IMR-90 (cell line): ENCODE measurements around the gene GGT1. TPM values are rescaled to one million over a fixed set of nuclear protein-coding genes. Genes with fewer than 3 reads are reported as not detected.

ENCODE experiments used
- ATAC-seq: fragments of 200-7000 bp; cut with Tn5 transposase; 2 replicates; pipeline ENCODE4 v1.9.1; 2020; ENCODE audit warnings: low read depth, mild to moderate bottlenecking, moderate library complexity
- BruUV-seq: library from RNA; stranded (reverse); fragments of 400-500 nt; replicated peaks from 2 replicates; lab custom pipeline; 2021; lab: Mats Ljungman, UMichigan
- CTCF ChIA-PET: fragments of 300-600 bp; formaldehyde crosslinking; extraction: SDS; loops from one replicate; lab custom pipeline; 2021; ENCODE audit warnings: antibody characterized with exemption; lab: Yijun Ruan, JAX
- POLR2A ChIA-PET: fragments of 300-600 bp; sonication (Branson Sonifier 250); formaldehyde crosslinking; loops from one replicate; lab custom pipeline; 2022; ENCODE audit warnings: antibody characterized with exemption; ENCODE audit not compliant: unreplicated experiment; lab: Charles Lee
- DNase-seq: peaks from one replicate; pipeline ENCODE4 v3.0.0; 2013
- H2AFZ ChIP-seq: replicated peaks from 2 replicates; pipeline ENCODE3; 2013; ENCODE audit warnings: low read length, mild to moderate bottlenecking; ENCODE audit not compliant: poor library complexity
- H2AK5ac ChIP-seq: 2 replicates; pipeline ENCODE4 v1.6.1; 2013; ENCODE audit warnings: low read depth, low read length, inconsistent platforms
- H2AK9ac ChIP-seq: replicated peaks from 2 replicates; pipeline ENCODE3; 2013; ENCODE audit warnings: mild to moderate bottlenecking, low read depth, low read length, moderate library complexity; ENCODE audit not compliant: poor library complexity
- H2BK120ac ChIP-seq: 2 replicates; pipeline ENCODE4 v1.6.1; 2013; ENCODE audit warnings: low read depth, low read length, inconsistent platforms
- H2BK15ac ChIP-seq: 3 replicates; pipeline ENCODE4 v1.6.1; 2013; ENCODE audit warnings: low read depth, low read length, inconsistent platforms
- H2BK20ac ChIP-seq: 2 replicates; pipeline ENCODE4 v1.6.1; 2013; ENCODE audit warnings: low read depth, mild to moderate bottlenecking, inconsistent platforms, low read length, moderate library complexity
- H2BK5ac ChIP-seq: 2 replicates; pipeline ENCODE4 v1.6.1; 2013; ENCODE audit warnings: mild to moderate bottlenecking, low read depth, low read length, inconsistent platforms; ENCODE audit not compliant: poor library complexity, severe bottlenecking
- H3K14ac ChIP-seq: replicated peaks from 2 replicates; pipeline ENCODE4 v1.6.1; 2013; ENCODE audit warnings: low read depth, low read length, inconsistent platforms
- H3K18ac ChIP-seq: 2 replicates; pipeline ENCODE4 v1.6.1; 2013; ENCODE audit warnings: low read depth, low read length, control low read depth
- H3K23ac ChIP-seq: 2 replicates; pipeline ENCODE4 v1.6.1; 2013; ENCODE audit warnings: low read depth, low read length, inconsistent platforms
- H3K27ac ChIP-seq: 2 replicates; pipeline ENCODE4 v1.5.1; 2013; ENCODE audit warnings: mild to moderate bottlenecking, control low read depth, low read length; ENCODE audit not compliant: insufficient read depth
- H3K27me3 ChIP-seq: 2 replicates; pipeline ENCODE4 v1.6.1; 2013; ENCODE audit warnings: low read length; ENCODE audit not compliant: control insufficient read depth, insufficient read depth
- H3K36me3 ChIP-seq: 2 replicates; pipeline ENCODE4 v1.6.1; 2013; ENCODE audit warnings: low read length, mixed read lengths; ENCODE audit not compliant: control insufficient read depth, insufficient read depth
- H3K4ac ChIP-seq: 2 replicates; pipeline ENCODE4 v1.6.1; 2013; ENCODE audit warnings: low read depth, low read length, inconsistent platforms
- H3K4me1 ChIP-seq: 2 replicates; pipeline ENCODE4 v1.6.1; 2013; ENCODE audit warnings: low read length, mixed read lengths; ENCODE audit not compliant: control insufficient read depth, insufficient read depth
- H3K4me2 ChIP-seq: 2 replicates; pipeline ENCODE4 v1.6.1; 2013; ENCODE audit warnings: low read depth, mild to moderate bottlenecking, control low read depth, low read length, moderate library complexity
- H3K4me3 ChIP-seq: 2 replicates; pipeline ENCODE4 v1.5.1; 2013; ENCODE audit warnings: low read depth, mild to moderate bottlenecking, control low read depth, low read length, moderate library complexity; ENCODE audit not compliant: insufficient read depth
- H3K56ac ChIP-seq: 2 replicates; pipeline ENCODE4 v1.6.1; 2013; ENCODE audit warnings: low read length, inconsistent platforms; ENCODE audit not compliant: insufficient read depth; ENCODE audit errors: extremely low read depth
- H3K79me1 ChIP-seq, 2 experiments: 2 replicates each; pipeline ENCODE4 v1.6.1; 2013; ENCODE audit warnings: low read length in 2 of 2, inconsistent platforms in 1 of 2, low read depth in 1 of 2
- H3K9ac ChIP-seq: 2 replicates; pipeline ENCODE4 v1.6.1; 2013; ENCODE audit warnings: low read depth, low read length, control low read depth
- H3K9me1 ChIP-seq: 2 replicates; pipeline ENCODE4 v1.6.1; 2013; ENCODE audit warnings: low read length, inconsistent platforms; ENCODE audit not compliant: insufficient read depth
- H3K9me3 ChIP-seq: 2 replicates; pipeline ENCODE4 v1.6.1; 2013; ENCODE audit warnings: low read length; ENCODE audit not compliant: control insufficient read depth, insufficient read depth
- H4K20me1 ChIP-seq: 2 replicates; pipeline ENCODE4 v1.6.1; 2013; ENCODE audit warnings: low read length, inconsistent platforms; ENCODE audit not compliant: insufficient read depth
- H4K5ac ChIP-seq: 2 replicates; pipeline ENCODE4 v1.6.1; 2013; ENCODE audit warnings: mild to moderate bottlenecking, low read depth, low read length, control low read depth
- H4K8ac ChIP-seq, 2 experiments: 2 replicates each; pipeline ENCODE4 v1.6.1; 2013; ENCODE audit warnings: low read depth in 2 of 2, low read length in 2 of 2, control low read depth in 1 of 2, inconsistent platforms in 1 of 2
- H4K91ac ChIP-seq: 2 replicates; pipeline ENCODE4 v1.6.1; 2013; ENCODE audit warnings: low read depth, low read length, inconsistent platforms; ENCODE audit not compliant: insufficient read depth
- BHLHE40 ChIP-seq: fragments of 150-350 bp; IDR thresholded peaks from 2 replicates; pipeline ENCODE4 v1.6.1; 2016; ENCODE audit warnings: mild to moderate bottlenecking, low read depth, low read length
- CEBPB ChIP-seq: IDR thresholded peaks from 2 replicates; pipeline ENCODE4 v1.6.1; 2012; ENCODE audit warnings: low read depth, low read length, improper control_type of control experiment
- CHD1 ChIP-seq: IDR thresholded peaks from 2 replicates; pipeline ENCODE4 v1.6.1; 2012; ENCODE audit warnings: low read depth, low read length, improper control_type of control experiment
- CTCF ChIP-seq: conservative IDR thresholded peaks from 2 replicates; pipeline ENCODE4 v1.5.1; 2012; ENCODE audit warnings: mild to moderate bottlenecking, low read depth, low read length, improper control_type of control experiment
- ELK1 ChIP-seq: fragments of 150-350 bp; IDR thresholded peaks from 2 replicates; pipeline ENCODE4 v1.6.1; 2016; ENCODE audit warnings: low read depth, mild to moderate bottlenecking, low read length, moderate library complexity, borderline replicate concordance
- FOS ChIP-seq: fragments of 150-350 bp; IDR thresholded peaks from 2 replicates; pipeline ENCODE4 v1.6.1; 2016; ENCODE audit warnings: low read depth, low read length
- MAFK ChIP-seq: IDR thresholded peaks from 2 replicates; pipeline ENCODE4 v1.6.1; 2012; ENCODE audit warnings: low read depth, low read length, improper control_type of control experiment
- MXI1 ChIP-seq: IDR thresholded peaks from 2 replicates; pipeline ENCODE4 v1.6.1; 2012; ENCODE audit warnings: low read depth, mild to moderate bottlenecking, low read length, moderate library complexity, borderline replicate concordance
- NFE2L2 ChIP-seq: fragments of 150-350 bp; IDR thresholded peaks from 2 replicates; pipeline ENCODE4 v1.6.1; 2016; ENCODE audit warnings: low read depth, mild to moderate bottlenecking, low read length
- POLR2A ChIP-seq: IDR thresholded peaks from 2 replicates; pipeline ENCODE4 v1.6.1; 2012; ENCODE audit warnings: mild to moderate bottlenecking, low read depth, low read length
- RAD21 ChIP-seq: IDR thresholded peaks from 2 replicates; pipeline ENCODE4 v1.6.1; 2012; ENCODE audit warnings: low read length, improper control_type of control experiment
- RCOR1 ChIP-seq: IDR thresholded peaks from 2 replicates; pipeline ENCODE4 v1.6.1; 2012; ENCODE audit warnings: mild to moderate bottlenecking, low read length, improper control_type of control experiment; ENCODE audit not compliant: insufficient replicate concordance
- RFX5 ChIP-seq: IDR thresholded peaks from 2 replicates; pipeline ENCODE4 v1.8.0; 2012; ENCODE audit warnings: low read depth, mild to moderate bottlenecking, low read length, moderate library complexity
- SMC3 ChIP-seq: fragments of 150-350 bp; IDR thresholded peaks from 2 replicates; pipeline ENCODE4 v1.6.1; 2016; ENCODE audit warnings: low read depth, mild to moderate bottlenecking, antibody characterized with exemption, low read length, moderate library complexity
- WGBS, 2 experiments: methylation state at CpG; one replicate each; pipeline versions ENCODE4 v1.1.5 to v1.1.7; 2013; ENCODE audit warnings: missing lambda C conversion rate in 2 of 2; ENCODE audit not compliant: insufficient read length in 1 of 2; ENCODE audit errors: extremely low coverage in 2 of 2; 5-methylcytosine and 5-hydroxymethylcytosine counted together
- dilution Hi-C: fragments of 300-500 bp; cut with HindIII; formaldehyde crosslinking; loops from one replicate; pipeline ENCODE4 v1.14.3; 2018; ENCODE audit warnings: low sequenced_read_pairs; ENCODE audit not compliant: unreplicated experiment
- in situ Hi-C: fragments of 300-500 bp; cut with MboI; formaldehyde crosslinking; loops from 3 replicates; pipeline ENCODE4 v1.14.3; 2019; ENCODE audit warnings: low sequenced_read_pairs, inconsistent platforms, mixed read lengths
- intact Hi-C: fragments of 100-400 bp; cut with micrococcal nuclease; formaldehyde crosslinking; loops from 2 replicates; pipeline ENCODE4 v1.10.0; 2022
- polyA plus RNA-seq, 3 experiments: library from polyadenylated mRNA; depleted of rRNA; stranded (reverse); fragments of >200 nt; gene quantifications; 2 replicates each; pipeline ENCODE4 v1.2.3, GENCODE V29; 2012; ENCODE audit warnings: low replicate concordance in 1 of 3
- total RNA-seq: library from RNA; depleted of rRNA; stranded (reverse); fragments of >200 nt; gene quantifications from 2 replicates; pipeline ENCODE4 v1.2.3, GENCODE V29; 2012
- TF ChIP-seq, protein P1 (sequence below): fragments of 150-350 bp; IDR thresholded peaks from 2 replicates; pipeline ENCODE4 v1.6.1; 2017; ENCODE audit warnings: mild to moderate bottlenecking, antibody characterized with exemption, low read length, low read depth

The GGT1 gene
- total and polyA plus RNA-seq, 2 of the 4 experiments (the other 2 are of a cell fraction), result 3.4 to 7.3 TPM

DNA sequence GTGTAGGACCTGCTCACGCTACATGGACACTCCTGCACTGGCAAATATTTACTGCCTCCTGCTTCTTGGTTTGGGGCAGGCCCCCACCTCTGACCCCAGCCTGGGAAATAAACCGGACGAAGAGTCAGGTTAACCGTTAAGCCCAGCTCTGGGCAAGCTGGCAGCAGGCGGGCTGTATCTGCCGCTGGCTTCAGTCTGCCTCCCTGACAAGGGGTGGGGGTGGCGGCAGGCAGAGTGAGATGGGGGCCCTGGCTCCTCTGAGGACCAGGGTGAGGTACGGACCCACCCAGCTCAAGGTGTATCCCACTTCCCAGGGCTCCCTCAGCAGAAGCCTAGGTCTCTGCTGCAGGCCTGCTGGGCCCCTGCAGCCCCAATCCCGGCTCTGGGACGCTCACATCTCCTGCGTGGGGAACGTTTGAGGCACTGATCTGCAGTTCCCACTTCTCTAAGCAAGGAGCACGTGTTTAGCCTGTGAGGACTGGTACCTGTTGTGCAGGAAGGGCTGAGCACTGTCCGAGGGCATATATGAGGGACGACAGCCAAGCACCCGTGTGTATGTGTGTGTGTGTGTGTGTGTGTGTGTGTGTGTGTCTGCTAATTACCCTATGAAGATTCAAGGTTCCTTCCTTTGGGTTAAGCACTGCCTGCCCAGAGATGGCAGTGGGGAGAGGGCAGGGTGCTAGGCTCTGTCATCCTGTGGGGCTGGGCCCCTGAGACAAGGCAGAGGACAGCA, 9.0 kb upstream of the GGT1 start:
- peak overlapping the region; percentile 1 for H2AK9ac ChIP-seq
- no peaks in the 10 kb centered on the region for H3K27me3 ChIP-seq
- BruUV-seq, result no TSS peak
- H3K14ac ChIP-seq, result no peak overlapping the region
- in situ Hi-C loops, result no loop called here
- peaks cover 11% of the 10 kb centered on the region for H3K9me1 ChIP-seq
- H3K4me1 ChIP-seq, result no peaks in the 10 kb centered on the region
- DNase-seq, result no peak
- H2BK15ac ChIP-seq, result no peak overlapping the region
- peak overlapping the region; percentile 88 to 93; a peak in 2 of 4 replicates for H4K8ac ChIP-seq
- no peak for ATAC-seq
- H3K23ac ChIP-seq, result no peak overlapping the region
- POLR2A ChIA-PET, result no interaction called here
- no peak overlapping the region for H4K91ac ChIP-seq
- 73% methylated on average over 11 of the region's 16 CpGs; no CpG with 5 or more reads in 1 of the 2 experiments for WGBS, 2 experiments
- H3K4ac ChIP-seq, result no peak overlapping the region; the same call in 1 of the 2 replicates
- no peak overlapping the region for H3K4me2 ChIP-seq
- H3K27ac ChIP-seq, result no peak overlapping the region
- peaks cover 2% of the 10 kb centered on the region; the same call in 1 of the 2 replicates for H3K36me3 ChIP-seq
- H2BK20ac ChIP-seq, result no peak overlapping the region
- H2BK5ac ChIP-seq, result no peak overlapping the region
- H2BK120ac ChIP-seq, result no peak overlapping the region
- H4K5ac ChIP-seq, result no peak overlapping the region
- intact Hi-C loops, result no loop called here
- CTCF ChIA-PET, result no interaction called here
- peak overlapping the region; percentile 50; the same call in 1 of the 2 replicates for H2AK5ac ChIP-seq
- H3K4me3 ChIP-seq, result no peak overlapping the region
- peak overlapping the region; percentile 63 for H2AFZ ChIP-seq
- no peaks in the 10 kb centered on the region for H3K9me3 ChIP-seq
- H3K18ac ChIP-seq, result no peak overlapping the region
- TF ChIP-seq CEBPB (no peak), ELK1 (no peak), MAFK (no peak), POLR2A (no peak), RCOR1 (no peak), BHLHE40 (no peak), SMC3 (no peak), MXI1 (no peak), RFX5 (no peak), CTCF (no peak), RAD21 (no peak), NFE2L2 (no peak), FOS (no peak), CHD1 (no peak)
- TF ChIP-seq, protein P1, sequence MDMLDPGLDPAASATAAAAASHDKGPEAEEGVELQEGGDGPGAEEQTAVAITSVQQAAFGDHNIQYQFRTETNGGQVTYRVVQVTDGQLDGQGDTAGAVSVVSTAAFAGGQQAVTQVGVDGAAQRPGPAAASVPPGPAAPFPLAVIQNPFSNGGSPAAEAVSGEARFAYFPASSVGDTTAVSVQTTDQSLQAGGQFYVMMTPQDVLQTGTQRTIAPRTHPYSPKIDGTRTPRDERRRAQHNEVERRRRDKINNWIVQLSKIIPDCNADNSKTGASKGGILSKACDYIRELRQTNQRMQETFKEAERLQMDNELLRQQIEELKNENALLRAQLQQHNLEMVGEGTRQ, result no peak
- peaks cover 0 to 8% of the 10 kb centered on the region in 2 experiments; a peak in 2 of 4 replicates for H3K79me1 ChIP-seq
- H4K20me1 ChIP-seq, result no peaks in the 10 kb centered on the region
- H3K9ac ChIP-seq, result no peak overlapping the region
- H3K56ac ChIP-seq, result no peak overlapping the region
- dilution Hi-C loops, result no loop called here
